Measurements from ENCODE around the gene RACGAP1.

GRCh38 chr12:50040657-50041056, 15.4 kb upstream of the RACGAP1 start:
- TF ChIP-seq CTCF (IDR thresholded peaks at IDR 0.05): no peak
- no peak for TF ChIP-seq POLR2A (IDR thresholded peaks at IDR 0.05)

Measured in adrenal gland (tissue), 5 donors.